Measurements from ENCODE around the gene RAB40C.
A peak's percentile ranks its signal among the peaks of the same experiment; 100 is the strongest.

GRCh38 chr16:586645-587590 lies 2.9 kb upstream of the RAB40C start:
- TF ChIP-seq CTCF (IDR thresholded peaks at IDR 0.05; ENCODE audit: low read depth, low read length, missing input control) (no peak), REST (IDR thresholded peaks at IDR 0.05) (no peak), YY1 (IDR thresholded peaks at IDR 0.05) (no peak), TAF1 (conservative IDR thresholded peaks at IDR 0.05) (no peak), HNF4G (IDR thresholded peaks at IDR 0.05) (no peak), JUND (IDR thresholded peaks at IDR 0.05) (no peak), SP1 (IDR thresholded peaks at IDR 0.05) (peak; percentile 56), EGR1 (IDR thresholded peaks at IDR 0.05; ENCODE audit: low read depth in 2 of 2) (no peak), MAX (IDR thresholded peaks at IDR 0.05) (no peak), ATF3 (IDR thresholded peaks at IDR 0.05) (no peak), ZBTB33 (IDR thresholded peaks at IDR 0.05) (no peak)

Data from liver (tissue), 3 donors.